HL-60 (cell line): Measurements from ENCODE around the gene SPDYC.

Experiments
- DNase-seq, 2 experiments: peaks; one replicate each; pipeline ENCODE4 v3.0.0-alpha.2; 2010 to 2020; ENCODE audit warnings: low read depth in 1 of 2, low spot score in 1 of 2
- H3K27ac ChIP-seq: fragments of 250-450 bp; sonication (Bioruptor Pico); replicated peaks from 2 replicates; pipeline ENCODE4 v1.5.1; 2020; ENCODE audit warnings: mild to moderate bottlenecking, moderate library complexity
- H3K27me3 ChIP-seq: fragments of 250-450 bp; sonication (Bioruptor Pico); 2 replicates; pipeline ENCODE4 v1.5.1; 2021; ENCODE audit warnings: mild to moderate bottlenecking, moderate library complexity; ENCODE audit not compliant: insufficient read depth, poor library complexity, severe bottlenecking
- H3K4me3 ChIP-seq: replicated peaks from 2 replicates; pipeline ENCODE4 v1.5.1; 2011; ENCODE audit warnings: mild to moderate bottlenecking, control low read depth, low read length; ENCODE audit not compliant: insufficient read depth
- CTCF ChIP-seq: IDR thresholded peaks from one replicate; pipeline ENCODE4 v1.5.1; 2011; ENCODE audit warnings: low read length, control low read depth, inconsistent platforms; ENCODE audit not compliant: insufficient read depth
- GABPA ChIP-seq: IDR thresholded peaks from 2 replicates; pipeline ENCODE4 v1.6.1; 2012; ENCODE audit warnings: low read depth
- POLR2AphosphoS5 ChIP-seq: IDR thresholded peaks from 2 replicates; pipeline ENCODE4 v1.6.1; 2012; ENCODE audit warnings: low read depth
- REST ChIP-seq: IDR thresholded peaks from 2 replicates; pipeline ENCODE4 v1.6.1; 2012; ENCODE audit warnings: low read depth; ENCODE audit not compliant: insufficient replicate concordance
- SPI1 ChIP-seq: IDR thresholded peaks from 2 replicates; pipeline ENCODE4 v1.6.1; 2012; ENCODE audit warnings: low read depth, mild to moderate bottlenecking, borderline replicate concordance
- long read RNA-seq: library from polyadenylated mRNA; unstranded; transcript quantifications from one replicate; pipeline ENCODE4 v2.0.0, GENCODE V29; 2020

SPDYC gene
- long read RNA-seq, result 0 reads

- TF ChIP-seq CTCF (no peak), SPI1 (no peak), POLR2AphosphoS5 (no peak), GABPA (no peak), REST (no peak)
- DNase-seq, result no peak
- no peaks in the 10 kb centered on the region for H3K27me3 ChIP-seq
- no peak within 1 kb of the TSS for H3K4me3 ChIP-seq
- H3K27ac ChIP-seq, result peak within 1 kb of the TSS; percentile 56
Measured at GRCh38 chr11:65170058-65170534, at the start of gene SPDYC. TSS of gene SPDYC (plus strand) at chr11:65170233. CDS start at chr11:65171358, 1,125 bp downstream.

- DNase-seq, result no peak
- H3K4me3 ChIP-seq, result peak overlapping the region; percentile 76
- peak overlapping the region; percentile 92 for H3K27ac ChIP-seq
Measured at GRCh38 chr11:65120831-65121230, 49.2 kb upstream of the SPDYC start.

GRCh38 chr11:65121447-65121864, 48.6 kb upstream of the SPDYC start:
- Histone ChIP-seq H3K27ac (peak overlapping the region; percentile 92), H3K27me3 (no peaks in the 10 kb centered on the region), H3K4me3 (peak overlapping the region; percentile 76)
- DNase-seq, result no peak
- TF ChIP-seq POLR2AphosphoS5, result no peak; the same call in 1 of the 2 replicates
- TF ChIP-seq CTCF, result no peak
- no peak for TF ChIP-seq SPI1
- peak; percentile 7 for TF ChIP-seq REST
- TF ChIP-seq GABPA, result no peak

More at GRCh38 chr11:65120831-65121230, 49.2 kb upstream of the SPDYC start:
- H3K27me3 ChIP-seq, result no peaks in the 10 kb centered on the region
- TF ChIP-seq POLR2AphosphoS5, result no peak
- no peak for TF ChIP-seq SPI1
- no peak for TF ChIP-seq REST
- no peak for TF ChIP-seq CTCF
- TF ChIP-seq GABPA, result no peak
